Left lung (tissue), 10 donors: Measurements from ENCODE around the gene SFTA2. TPM values are rescaled to one million over a fixed set of nuclear protein-coding genes. Genes with fewer than 3 reads are reported as not detected.
"Not testable (repeated sequence)": the region's sequence is repeated elsewhere in the genome, so short reads cannot be mapped to it uniquely, and the experiment has no call there.

Experiments
- ATAC-seq: fragments of 200-7000 bp; cut with Tn5 transposase; one replicate; pipeline ENCODE4 v1.9.1; 2020; ENCODE audit warnings: moderate library complexity
- DNase-seq, 4 donors: peaks; one replicate each; pipeline ENCODE4 v3.0.0-alpha.2; 2013 to 2020
- H3K27ac ChIP-seq, 2 donors: fragments of 200-600 bp; sonication (generic) in 1 of 2; one replicate each; pipeline versions ENCODE4 v1.5.0 to v1.8.0; 2020 to 2021
- H3K27me3 ChIP-seq, 2 donors: fragments of 200-600 bp; sonication (generic) in 1 of 2; one replicate each; pipeline versions ENCODE4 v1.5.0 to v1.8.0; 2020 to 2021
- H3K36me3 ChIP-seq, 2 donors: fragments of 200-600 bp; sonication (generic) in 1 of 2; one replicate each; pipeline versions ENCODE4 v1.5.0 to v1.8.0; 2020 to 2021
- H3K4me1 ChIP-seq, 2 donors: fragments of 200-600 bp; one replicate each; pipeline ENCODE4 v1.8.0; 2021
- H3K4me3 ChIP-seq, 2 donors: fragments of 200-600 bp; sonication (generic) in 1 of 2; one replicate each; pipeline versions ENCODE4 v1.5.0 to v1.8.0; 2020 to 2021; ENCODE audit warnings: mild to moderate bottlenecking in 1 of 2
- H3K9me3 ChIP-seq, 2 donors: fragments of 200-600 bp; sonication (generic) in 1 of 2; one replicate each; pipeline versions ENCODE4 v1.5.0 to v1.8.0; 2020 to 2021
- intact Hi-C, 2 donors: fragments of 100-400 bp; cut with DNase I; formaldehyde crosslinking; loops; one replicate each; pipeline versions ENCODE4 v1.11.2 to v1.14.2; 2022
- polyA plus RNA-seq, 6 donors: library from polyadenylated mRNA; unstranded; fragments of 120-200 nt; gene quantifications; one replicate each; pipeline ENCODE4 v1.2.1, GENCODE V29; 2013; ENCODE audit not compliant: insufficient read length in 6 of 6
- total RNA-seq, 2 donors: library from RNA; stranded (reverse); fragmentation: NEBNext Ultra II Directional; extraction: Animal tissue kit (Norgen Biotek cat#: 25700); gene quantifications; one replicate each; pipeline ENCODE4 v1.2.1, GENCODE V29; 2021
- TF ChIP-seq, protein P1 (sequence below), 2 donors: fragments of 200-600 bp; sonication (generic) in 1 of 2; IDR thresholded peaks; one replicate each; pipeline versions ENCODE4 v1.5.0 to v1.8.0; 2021; ENCODE audit warnings: antibody characterized with exemption in 2 of 2
- donor health status: DM: no; HTN: yes; CAD: no.
- donor health status: DM: no; HTN: no; CAD: no.

SFTA2 gene
- total and polyA plus RNA-seq, 8 donors, result 9.3 to 384 (median 18.7) TPM

DNA sequence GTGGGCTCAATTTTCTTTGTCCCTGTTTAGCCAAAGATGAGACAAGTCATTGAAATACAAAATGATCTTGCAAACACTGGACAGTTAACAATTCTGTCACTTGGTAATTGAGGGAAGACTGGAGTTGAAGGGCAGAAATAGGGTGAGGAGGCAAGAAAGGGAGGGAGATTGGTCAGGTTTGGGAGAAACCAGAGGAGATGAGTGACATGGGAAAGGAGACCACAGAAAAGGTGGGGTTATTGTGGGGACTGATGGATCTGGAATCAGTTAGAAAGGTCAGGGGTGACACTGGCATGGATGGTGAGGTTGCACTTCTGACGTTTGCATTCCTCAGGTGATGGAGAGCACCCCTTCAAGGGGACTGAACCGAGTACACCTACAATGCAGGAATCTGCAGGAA lies 23.3 kb downstream of the SFTA2 start:
- no peak for ATAC-seq
- Histone ChIP-seq H3K27ac (no peak overlapping the region), H3K9me3 (no peaks in the 10 kb centered on the region), H3K4me1 (peaks cover 7 to 28% of the 10 kb centered on the region in 2 donors), H3K4me3 (peak overlapping the region; percentile 77 to 91), H3K27me3 (no peaks in the 10 kb centered on the region), H3K36me3 (peaks cover 0 to 26% of the 10 kb centered on the region in 2 donors)
- no peak for DNase-seq
- intact Hi-C loops, result no loop called here
- TF ChIP-seq, protein P1, sequence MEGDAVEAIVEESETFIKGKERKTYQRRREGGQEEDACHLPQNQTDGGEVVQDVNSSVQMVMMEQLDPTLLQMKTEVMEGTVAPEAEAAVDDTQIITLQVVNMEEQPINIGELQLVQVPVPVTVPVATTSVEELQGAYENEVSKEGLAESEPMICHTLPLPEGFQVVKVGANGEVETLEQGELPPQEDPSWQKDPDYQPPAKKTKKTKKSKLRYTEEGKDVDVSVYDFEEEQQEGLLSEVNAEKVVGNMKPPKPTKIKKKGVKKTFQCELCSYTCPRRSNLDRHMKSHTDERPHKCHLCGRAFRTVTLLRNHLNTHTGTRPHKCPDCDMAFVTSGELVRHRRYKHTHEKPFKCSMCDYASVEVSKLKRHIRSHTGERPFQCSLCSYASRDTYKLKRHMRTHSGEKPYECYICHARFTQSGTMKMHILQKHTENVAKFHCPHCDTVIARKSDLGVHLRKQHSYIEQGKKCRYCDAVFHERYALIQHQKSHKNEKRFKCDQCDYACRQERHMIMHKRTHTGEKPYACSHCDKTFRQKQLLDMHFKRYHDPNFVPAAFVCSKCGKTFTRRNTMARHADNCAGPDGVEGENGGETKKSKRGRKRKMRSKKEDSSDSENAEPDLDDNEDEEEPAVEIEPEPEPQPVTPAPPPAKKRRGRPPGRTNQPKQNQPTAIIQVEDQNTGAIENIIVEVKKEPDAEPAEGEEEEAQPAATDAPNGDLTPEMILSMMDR (IDR thresholded peaks at IDR 0.05), result no peak

DNA sequence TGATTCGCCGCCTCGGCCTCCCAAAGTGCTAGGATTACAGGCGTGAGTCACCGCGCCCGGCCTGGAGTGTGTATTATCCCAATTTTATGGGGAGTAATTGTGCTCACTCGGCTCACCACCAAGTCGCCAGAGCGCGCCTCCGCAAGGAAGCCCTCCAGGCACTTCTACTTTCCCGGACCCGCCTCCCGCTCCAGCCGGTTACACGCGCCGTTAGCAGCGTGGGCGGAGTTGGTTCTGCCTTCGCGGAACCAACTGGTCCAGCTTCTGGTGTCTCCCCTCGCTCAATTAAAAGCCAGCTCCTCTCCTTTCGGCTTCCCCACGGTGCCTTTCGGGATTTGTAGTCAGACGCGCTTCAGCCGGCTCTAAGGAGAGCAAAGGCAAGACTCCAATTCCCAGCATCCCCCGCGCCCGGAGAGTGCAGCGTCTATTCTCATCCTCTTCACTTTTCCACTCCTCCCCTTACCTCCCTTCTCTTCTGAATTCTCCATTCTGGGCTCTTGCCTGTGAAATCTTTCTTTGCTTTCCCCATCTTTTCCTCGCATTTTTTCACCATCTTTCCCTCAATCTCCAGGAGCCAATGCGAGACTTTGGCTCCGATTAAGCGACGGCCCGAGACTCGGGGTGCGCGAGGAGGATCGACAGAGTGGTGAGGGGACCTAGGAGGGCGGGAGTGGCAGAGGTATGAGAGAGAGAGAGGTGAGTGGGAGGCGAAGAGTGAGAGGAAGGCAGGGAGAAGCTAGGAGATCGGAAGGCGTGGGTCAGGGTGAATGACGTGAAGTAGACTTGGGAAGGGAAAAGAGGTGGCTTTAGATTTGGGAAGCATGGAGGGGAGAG lies 24.0 kb downstream of the SFTA2 start, which contains the start of gene GTF2H4:
TSS of gene GTF2H4 (plus strand) at position 450 of the 834 bp plus-strand sequence.
- Histone ChIP-seq H3K27me3 (no peaks in the 10 kb centered on the region), H3K27ac (peak within 1 kb of the TSS in 1 of 2 donors; percentile 55)

DNA sequence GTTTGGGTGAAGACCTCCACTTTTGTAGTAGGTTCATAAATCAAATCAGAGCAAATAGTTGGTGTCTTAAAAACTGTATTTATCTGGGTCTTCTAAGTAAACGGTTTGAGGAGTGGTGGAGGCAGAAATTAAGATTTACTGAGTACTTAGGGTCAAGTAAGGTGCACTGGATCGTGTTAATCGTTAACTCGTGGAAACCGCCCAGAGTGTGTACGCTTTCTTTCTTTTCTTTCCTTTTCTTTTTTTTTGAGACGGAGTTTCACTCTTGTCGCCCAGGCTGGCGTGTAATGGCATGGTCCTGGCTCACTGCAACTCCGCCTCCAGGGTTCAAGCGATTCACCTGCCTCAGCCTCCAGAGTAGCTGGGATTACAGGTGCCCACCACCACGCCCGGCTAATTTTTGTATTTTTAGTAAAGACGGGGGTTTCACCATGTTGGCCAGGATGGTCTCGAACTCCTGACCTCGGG lies 24.6 kb downstream of the SFTA2 start:
- DNase-seq, result peak in 1 of 4 donors; percentile 10
- H3K9me3 ChIP-seq, ATAC-seq, H3K27me3 ChIP-seq, intact Hi-C loops: not testable (repeated sequence)
- Histone ChIP-seq H3K27ac (peak overlapping the region in 1 of 2 donors; percentile 55), H3K4me3 (peak overlapping the region; percentile 77 to 91), H3K4me1 (peaks cover 3 to 21% of the 10 kb centered on the region in 2 donors), H3K36me3 (peaks cover 0 to 26% of the 10 kb centered on the region in 2 donors)

More for the DNA sequence above, 24.0 kb downstream of the SFTA2 start, which contains the start of gene GTF2H4:
- intact Hi-C loops, result no loop called here
- TF ChIP-seq, protein P1 (IDR thresholded peaks at IDR 0.05), result no peak
- DNase-seq, result peak; percentile 96 to 97 (median 97)
- H3K4me3 ChIP-seq, result peak within 1 kb of the TSS; percentile 77 to 91
- peaks cover 0 to 26% of the 10 kb centered on the region in 2 donors for H3K36me3 ChIP-seq
- H3K9me3 ChIP-seq, result no peaks in the 10 kb centered on the region
- peaks cover 3 to 21% of the 10 kb centered on the region in 2 donors for H3K4me1 ChIP-seq
- peak; percentile 99 for ATAC-seq

DNA sequence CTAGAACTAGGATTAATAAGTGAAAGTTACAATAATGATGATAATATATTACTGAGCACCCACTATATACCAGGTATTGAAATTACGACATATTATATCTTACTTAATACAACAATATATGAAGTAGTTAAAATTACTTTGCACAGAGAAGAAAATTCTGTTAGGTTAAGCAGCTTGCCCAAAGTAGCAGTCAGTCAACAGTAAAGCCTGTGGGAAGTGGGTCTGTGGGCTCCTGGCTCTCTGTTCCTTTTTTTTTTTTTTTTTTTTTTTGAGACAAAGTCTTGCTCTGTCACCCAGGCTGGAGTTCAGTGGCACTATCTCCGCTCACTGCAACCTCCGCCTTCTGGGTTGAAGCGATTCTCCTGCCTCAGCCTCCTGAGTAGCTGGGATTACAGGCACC lies 28.7 kb downstream of the SFTA2 start:
- DNase-seq, result no peak
- intact Hi-C loops, result no loop called here
- Histone ChIP-seq H3K36me3 (peaks cover 0 to 13% of the 10 kb centered on the region in 2 donors), H3K4me3 (no peak overlapping the region), H3K27me3 (no peaks in the 10 kb centered on the region), H3K9me3 (no peaks in the 10 kb centered on the region), H3K4me1 (peaks cover 3 to 8% of the 10 kb centered on the region in 2 donors), H3K27ac (no peak overlapping the region)
- no peak for ATAC-seq
- TF ChIP-seq, protein P1 (IDR thresholded peaks at IDR 0.05), result no peak

DNA sequence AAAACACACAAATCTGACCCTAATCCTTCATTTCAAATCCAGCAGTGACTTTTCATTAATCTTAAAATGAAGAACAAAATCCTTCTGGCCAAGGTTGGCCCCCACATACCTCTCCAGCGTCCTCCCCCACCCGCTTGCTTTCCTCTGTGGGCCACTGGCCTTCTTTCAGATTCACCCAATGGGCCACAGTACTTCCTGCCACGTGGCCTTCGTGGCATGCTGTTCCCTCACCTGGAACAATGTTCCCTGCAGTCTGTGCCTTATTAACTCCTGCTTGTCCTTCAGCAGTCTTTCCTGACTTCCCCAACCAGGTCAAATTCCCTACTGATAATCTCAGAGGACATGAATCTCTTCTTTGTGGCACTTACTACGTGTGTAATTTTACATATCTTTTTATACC lies 29.3 kb downstream of the SFTA2 start:
- DNase-seq, result no peak
- Histone ChIP-seq H3K4me3 (no peak overlapping the region), H3K36me3 (peaks cover 0 to 19% of the 10 kb centered on the region in 2 donors), H3K4me1 (peaks cover 3 to 6% of the 10 kb centered on the region in 2 donors), H3K9me3 (no peaks in the 10 kb centered on the region), H3K27ac (no peak overlapping the region), H3K27me3 (no peaks in the 10 kb centered on the region)
- TF ChIP-seq, protein P1 (IDR thresholded peaks at IDR 0.05), result no peak
- no peak for ATAC-seq
- intact Hi-C loops, result no loop called here

DNA sequence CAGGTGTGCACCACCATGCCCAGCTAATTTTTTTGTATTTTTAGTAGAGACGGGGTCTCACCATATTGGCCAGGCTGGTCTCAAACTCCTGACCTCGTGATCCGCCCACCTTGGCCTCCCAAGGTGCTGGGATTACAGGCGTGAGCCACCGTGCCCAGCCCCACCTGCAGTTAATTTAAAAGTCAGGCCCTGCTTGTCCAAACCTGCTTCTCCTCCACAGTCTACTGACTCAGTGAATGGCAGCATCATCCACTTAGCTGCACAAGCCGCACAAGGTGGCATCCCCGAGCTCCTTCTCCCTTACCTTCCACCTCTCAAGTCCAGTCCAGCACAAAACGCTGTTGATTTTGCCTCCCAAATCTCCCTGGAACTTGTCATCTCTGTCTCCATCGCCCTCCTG lies 29.8 kb downstream of the SFTA2 start:
- DNase-seq, H3K4me3 ChIP-seq, H3K27ac ChIP-seq, H3K4me1 ChIP-seq, ATAC-seq, H3K27me3 ChIP-seq, intact Hi-C loops, H3K9me3 ChIP-seq: not testable (repeated sequence)
- H3K36me3 ChIP-seq, result peaks cover 0 to 24% of the 10 kb centered on the region in 2 donors
